Neural progenitor cell (in vitro differentiated cells): ENCODE data around the gene CRNN. TPM values are rescaled to one million over a fixed set of nuclear protein-coding genes. Genes with fewer than 3 reads are reported as not detected.

Experiments used
- DNase-seq: peaks from one replicate; pipeline ENCODE4 v3.0.0-alpha.2; 2016; ENCODE audit warnings: low spot score
- H2AFZ ChIP-seq: fragments of 200-600 bp; sonication (generic); replicated peaks from 2 replicates; pipeline ENCODE4 v1.6.1; 2016; ENCODE audit warnings: antibody characterized with exemption
- H3F3A ChIP-seq: fragments of 200-600 bp; sonication (generic); 2 replicates; pipeline ENCODE4 v1.6.1; 2016; ENCODE audit warnings: antibody characterized with exemption, low read depth
- H3K27ac ChIP-seq: fragments of 200-600 bp; sonication (generic); 2 replicates; pipeline ENCODE4 v1.5.1; 2016; ENCODE audit warnings: mild to moderate bottlenecking
- H3K27me3 ChIP-seq: fragments of 200-600 bp; sonication (generic); 2 replicates; pipeline ENCODE4 v1.6.1; 2016; ENCODE audit warnings: mild to moderate bottlenecking, moderate library complexity
- H3K36me3 ChIP-seq: fragments of 200-600 bp; sonication (generic); 2 replicates; pipeline ENCODE4 v1.5.1; 2016
- H3K4me1 ChIP-seq: fragments of 200-600 bp; sonication (generic); 2 replicates; pipeline ENCODE4 v1.6.1; 2016; ENCODE audit warnings: mixed run types
- H3K4me2 ChIP-seq: fragments of 200-600 bp; sonication (generic); 2 replicates; pipeline ENCODE4 v1.6.1; 2016
- H3K4me3 ChIP-seq: fragments of 200-600 bp; sonication (generic); 2 replicates; pipeline ENCODE4 v1.5.1; 2016
- H3K79me2 ChIP-seq: fragments of 200-600 bp; sonication (generic); 2 replicates; pipeline ENCODE4 v1.6.1; 2016; ENCODE audit warnings: low read depth
- H3K9ac ChIP-seq: fragments of 200-600 bp; sonication (generic); 2 replicates; pipeline ENCODE4 v1.6.1; 2016
- H3K9me3 ChIP-seq: fragments of 200-600 bp; sonication (generic); 2 replicates; pipeline ENCODE4 v1.5.1; 2016; ENCODE audit warnings: low read depth
- H4K20me1 ChIP-seq: fragments of 200-600 bp; sonication (generic); 2 replicates; pipeline ENCODE4 v1.6.1; 2016; ENCODE audit warnings: low read depth
- H3K27ac Mint-ChIP-seq: 3 replicates; pipeline ENCODE4 v1.8.0; 2021; ENCODE audit warnings: mixed read lengths
- H3K27me3 Mint-ChIP-seq: 2 replicates; pipeline ENCODE4 v1.8.0; 2022; ENCODE audit warnings: low read depth, mild to moderate bottlenecking, inconsistent platforms, moderate library complexity, mixed read lengths; ENCODE audit not compliant: insufficient read depth
- H3K36me3 Mint-ChIP-seq: 3 replicates; pipeline ENCODE4 v1.8.0; 2021; ENCODE audit warnings: mixed read lengths
- H3K4me1 Mint-ChIP-seq: 3 replicates; pipeline ENCODE4 v1.8.0; 2021; ENCODE audit warnings: mixed read lengths
- H3K4me3 Mint-ChIP-seq: 3 replicates; pipeline ENCODE4 v1.8.0; 2021; ENCODE audit warnings: mild to moderate bottlenecking, moderate library complexity, mixed read lengths
- H3K9me3 Mint-ChIP-seq: 3 replicates; pipeline ENCODE4 v1.8.0; 2020; ENCODE audit warnings: mixed read lengths
- CTCF ChIP-seq: fragments of 200-600 bp; sonication (generic); IDR thresholded peaks from 2 replicates; pipeline ENCODE4 v1.5.1; 2017; ENCODE audit warnings: antibody characterized with exemption, mild to moderate bottlenecking
- EZH2 ChIP-seq: fragments of 200-600 bp; sonication (generic); IDR thresholded peaks from 2 replicates; pipeline ENCODE4 v1.6.1; 2017; ENCODE audit warnings: antibody characterized with exemption, mild to moderate bottlenecking, moderate library complexity
- EZH2phosphoT487 ChIP-seq: fragments of 200-600 bp; sonication (generic); IDR thresholded peaks from 2 replicates; pipeline ENCODE4 v1.6.1; 2017; ENCODE audit warnings: antibody characterized with exemption
- total RNA-seq: library from RNA; depleted of rRNA; stranded (reverse); fragments of >200 nt; gene quantifications from 2 replicates; pipeline ENCODE4 v1.2.3, GENCODE V29; 2015; ENCODE audit warnings: low replicate concordance

Gene CRNN
- total RNA-seq, 1 donor from 2014 or later = not detected

- Histone ChIP-seq H3K27me3 (no peaks in the 10 kb centered on the region), H3F3A (no peaks in the 10 kb centered on the region), H2AFZ (no peak overlapping the region), H3K4me3 (no peak overlapping the region), H3K27ac (no peak overlapping the region), H3K4me2 (no peak overlapping the region), H3K36me3 (no peaks in the 10 kb centered on the region), H3K9me3 (peaks cover 7% of the 10 kb centered on the region), H3K79me2 (no peaks in the 10 kb centered on the region), H3K9ac (no peak overlapping the region), H4K20me1 (no peaks in the 10 kb centered on the region), H3K4me1 (no peaks in the 10 kb centered on the region)
- Mint-ChIP-seq H3K36me3 (no peaks in the 10 kb centered on the region), H3K4me1 (no peaks in the 10 kb centered on the region), H3K27ac (no peak overlapping the region), H3K4me3 (no peak overlapping the region), H3K27me3 (peaks cover 2% of the 10 kb centered on the region), H3K9me3 (peaks cover 15% of the 10 kb centered on the region)
- no peak for DNase-seq
- TF ChIP-seq EZH2phosphoT487 (no peak), EZH2 (no peak), CTCF (no peak)
Measured at GRCh38 chr1:152444045-152444444, 30.0 kb upstream of the CRNN start.

- Histone ChIP-seq H3K4me3 (no peak overlapping the region), H3K36me3 (no peaks in the 10 kb centered on the region), H3K9ac (no peak overlapping the region), H3K27ac (no peak overlapping the region), H3K4me2 (no peak overlapping the region), H4K20me1 (no peaks in the 10 kb centered on the region), H3K79me2 (no peaks in the 10 kb centered on the region), H3K4me1 (no peaks in the 10 kb centered on the region), H2AFZ (no peak overlapping the region), H3K27me3 (no peaks in the 10 kb centered on the region), H3F3A (no peaks in the 10 kb centered on the region), H3K9me3 (peaks cover 8% of the 10 kb centered on the region)
- Mint-ChIP-seq H3K9me3 (peaks cover 15% of the 10 kb centered on the region), H3K27me3 (peaks cover 5% of the 10 kb centered on the region), H3K27ac (no peak overlapping the region), H3K4me1 (no peaks in the 10 kb centered on the region), H3K4me3 (no peak overlapping the region), H3K36me3 (no peaks in the 10 kb centered on the region)
- TF ChIP-seq CTCF (no peak), EZH2phosphoT487 (no peak), EZH2 (no peak)
- DNase-seq = no peak
Measured at GRCh38 chr1:152442765-152443164, 28.7 kb upstream of the CRNN start.

- no peaks in the 10 kb centered on the region for H3K4me1 ChIP-seq
- H2AFZ ChIP-seq = no peak overlapping the region
- H3K4me3 ChIP-seq = no peak overlapping the region
- Mint-ChIP-seq H3K27me3 (peaks cover 5% of the 10 kb centered on the region), H3K4me1 (no peaks in the 10 kb centered on the region), H3K27ac (no peak overlapping the region), H3K9me3 (peaks cover 18% of the 10 kb centered on the region), H3K4me3 (no peak overlapping the region), H3K36me3 (no peaks in the 10 kb centered on the region)
- peaks cover 12% of the 10 kb centered on the region for H3K9me3 ChIP-seq
- no peaks in the 10 kb centered on the region for H3K36me3 ChIP-seq
- H3K27me3 ChIP-seq = no peaks in the 10 kb centered on the region
- no peaks in the 10 kb centered on the region for H4K20me1 ChIP-seq
- H3K4me2 ChIP-seq = no peak overlapping the region
- H3F3A ChIP-seq = no peaks in the 10 kb centered on the region
- no peak for TF ChIP-seq EZH2
- TF ChIP-seq EZH2phosphoT487 = no peak
- TF ChIP-seq CTCF = no peak
- no peak overlapping the region for H3K27ac ChIP-seq
- no peak for DNase-seq
- no peak overlapping the region for H3K9ac ChIP-seq
- no peaks in the 10 kb centered on the region for H3K79me2 ChIP-seq
Measured at GRCh38 chr1:152442301-152442700, 28.2 kb upstream of the CRNN start.

GRCh38 chr1:152441756-152442155 lies 27.7 kb upstream of the CRNN start:
- TF ChIP-seq EZH2 (no peak), CTCF (no peak), EZH2phosphoT487 (no peak)
- Histone ChIP-seq H3K79me2 (no peaks in the 10 kb centered on the region), H3K36me3 (no peaks in the 10 kb centered on the region), H3K9me3 (peaks cover 14% of the 10 kb centered on the region), H3K4me3 (no peak overlapping the region), H3K4me2 (no peak overlapping the region), H3K4me1 (no peaks in the 10 kb centered on the region), H3K27me3 (no peaks in the 10 kb centered on the region), H2AFZ (no peak overlapping the region), H3F3A (no peaks in the 10 kb centered on the region), H4K20me1 (no peaks in the 10 kb centered on the region), H3K9ac (no peak overlapping the region), H3K27ac (no peak overlapping the region)
- Mint-ChIP-seq H3K27ac (no peak overlapping the region), H3K36me3 (no peaks in the 10 kb centered on the region), H3K9me3 (peaks cover 20% of the 10 kb centered on the region), H3K4me1 (no peaks in the 10 kb centered on the region), H3K4me3 (no peak overlapping the region), H3K27me3 (peaks cover 5% of the 10 kb centered on the region)
- DNase-seq = no peak
